ENCODE data around the gene GALNT9. TPM values are rescaled to one million over a fixed set of nuclear protein-coding genes. Genes with fewer than 3 reads are reported as not detected.
"Not testable (repeated sequence)": the region's sequence is repeated elsewhere in the genome, so short reads cannot be mapped to it uniquely, and the experiment has no call there.

GALNT9 gene
- total RNA-seq, 1 donor from 2014 or later, result 2.1 TPM

GRCh38 chr12:132222096-132222807, 107.1 kb downstream of the GALNT9 start:
- H3K4me3 Mint-ChIP-seq (ENCODE audit: unreplicated experiment), result no peak overlapping the region
- Histone ChIP-seq H3K4me1 (ENCODE audit: insufficient read depth, low read length) (no peaks in the 10 kb centered on the region), H3K9ac (ENCODE audit: low read length) (no peak overlapping the region), H3K4me2 (ENCODE audit: low read length) (no peak overlapping the region), H3K36me3 (ENCODE audit: insufficient read depth, low read length) (no peaks in the 10 kb centered on the region), H4K20me1 (ENCODE audit: insufficient read depth, low read length) (no peaks in the 10 kb centered on the region), H3K27ac (ENCODE audit: low read depth, low read length) (no peak overlapping the region), H3K79me2 (ENCODE audit: insufficient read depth, low read length) (no peaks in the 10 kb centered on the region), H3K4me3 (ENCODE audit: insufficient read depth, low read depth, low read length) (no peak overlapping the region), H2AFZ (ENCODE audit: low read depth, low read length) (no peak overlapping the region), H3K9me3 (ENCODE audit: insufficient read depth, low read depth, low read length) (peaks cover 12% of the 10 kb centered on the region), H3K27me3 (ENCODE audit: insufficient read depth, low read length) (peaks cover under 1% of the 10 kb centered on the region)
- H3K4me1 Mint-ChIP-seq (ENCODE audit: low read depth, unreplicated experiment), result no peaks in the 10 kb centered on the region
- H3K27me3 Mint-ChIP-seq (ENCODE audit: low read depth, unreplicated experiment), result peaks cover 34% of the 10 kb centered on the region
- no peak for TF ChIP-seq CTCF (IDR thresholded peaks at IDR 0.05; ENCODE audit: insufficient read depth, low read depth, low read length)
- TF ChIP-seq EZH2 (IDR thresholded peaks at IDR 0.05; ENCODE audit: insufficient read depth, low read length), result no peak
- DNase-seq (ENCODE audit: low read depth) (no peak), FAIRE-seq (no peak)
- no peak overlapping the region for H3K27ac Mint-ChIP-seq (ENCODE audit: unreplicated experiment)
- H3K9me3 Mint-ChIP-seq (ENCODE audit: unreplicated experiment), result peaks cover 4% of the 10 kb centered on the region
- no peaks in the 10 kb centered on the region for H3K36me3 Mint-ChIP-seq (ENCODE audit: low read depth, unreplicated experiment)

GRCh38 chr12:132219761-132220160, 109.6 kb downstream of the GALNT9 start:
- H3K79me2 ChIP-seq (ENCODE audit: insufficient read depth, low read length); H2AFZ ChIP-seq (ENCODE audit: low read depth, low read length); FAIRE-seq; H3K27me3 ChIP-seq (ENCODE audit: insufficient read depth, low read length); H3K9ac ChIP-seq (ENCODE audit: low read length); H3K36me3 Mint-ChIP-seq (ENCODE audit: low read depth, unreplicated experiment); H4K20me1 ChIP-seq (ENCODE audit: insufficient read depth, low read length); H3K9me3 ChIP-seq (ENCODE audit: insufficient read depth, low read depth, low read length); H3K4me2 ChIP-seq (ENCODE audit: low read length); H3K36me3 ChIP-seq (ENCODE audit: insufficient read depth, low read length); H3K9me3 Mint-ChIP-seq (ENCODE audit: unreplicated experiment); H3K4me1 Mint-ChIP-seq (ENCODE audit: low read depth, unreplicated experiment); H3K27ac Mint-ChIP-seq (ENCODE audit: unreplicated experiment); H3K4me1 ChIP-seq (ENCODE audit: insufficient read depth, low read length); H3K4me3 ChIP-seq (ENCODE audit: insufficient read depth, low read depth, low read length); H3K4me3 Mint-ChIP-seq (ENCODE audit: unreplicated experiment); DNase-seq (ENCODE audit: low read depth); H3K27ac ChIP-seq (ENCODE audit: low read depth, low read length): not testable (repeated sequence)
- H3K27me3 Mint-ChIP-seq (ENCODE audit: low read depth, unreplicated experiment), result peaks cover 51% of the 10 kb centered on the region

GRCh38 chr12:132219323-132219722, 110.1 kb downstream of the GALNT9 start:
- Mint-ChIP-seq H3K27me3 (ENCODE audit: low read depth, unreplicated experiment) (peaks cover 55% of the 10 kb centered on the region), H3K4me1 (ENCODE audit: low read depth, unreplicated experiment) (no peaks in the 10 kb centered on the region)
- TF ChIP-seq CTCF (IDR thresholded peaks at IDR 0.05; ENCODE audit: insufficient read depth, low read depth, low read length), result no peak
- TF ChIP-seq EZH2 (IDR thresholded peaks at IDR 0.05; ENCODE audit: insufficient read depth, low read length), result no peak

More at GRCh38 chr12:132219323-132219722, 110.1 kb downstream of the GALNT9 start:
- no peaks in the 10 kb centered on the region for H4K20me1 ChIP-seq (ENCODE audit: insufficient read depth, low read length)
- Mint-ChIP-seq H3K9me3 (ENCODE audit: unreplicated experiment) (peaks cover 12% of the 10 kb centered on the region), H3K4me3 (ENCODE audit: unreplicated experiment) (no peak overlapping the region), H3K27ac (ENCODE audit: unreplicated experiment) (no peak overlapping the region), H3K36me3 (ENCODE audit: low read depth, unreplicated experiment) (peaks cover 7% of the 10 kb centered on the region)
- peaks cover 3% of the 10 kb centered on the region for H3K9me3 ChIP-seq (ENCODE audit: insufficient read depth, low read depth, low read length)
- DNase-seq (ENCODE audit: low read depth), result no peak
- no peak overlapping the region for H3K4me3 ChIP-seq (ENCODE audit: insufficient read depth, low read depth, low read length)
- no peak overlapping the region for H3K27ac ChIP-seq (ENCODE audit: low read depth, low read length)
- no peaks in the 10 kb centered on the region for H3K36me3 ChIP-seq (ENCODE audit: insufficient read depth, low read length)
- no peak for FAIRE-seq
- H2AFZ ChIP-seq (ENCODE audit: low read depth, low read length), result no peak overlapping the region
- H3K4me1 ChIP-seq (ENCODE audit: insufficient read depth, low read length), result no peaks in the 10 kb centered on the region
- H3K4me2 ChIP-seq (ENCODE audit: low read length), result no peak overlapping the region
- no peak overlapping the region for H3K9ac ChIP-seq (ENCODE audit: low read length)
- no peaks in the 10 kb centered on the region for H3K79me2 ChIP-seq (ENCODE audit: insufficient read depth, low read length)
- H3K27me3 ChIP-seq (ENCODE audit: insufficient read depth, low read length), result no peaks in the 10 kb centered on the region

All from astrocyte (in vitro differentiated cells and primary cell).